Measurements from ENCODE around the gene UBTD2.

- TF ChIP-seq CTCF (IDR thresholded peaks at IDR 0.05) (no peak), POLR2A (IDR thresholded peaks at IDR 0.05) (no peak)
Measured at GRCh38 chr5:172162987-172163343, 120.6 kb downstream of the UBTD2 start.
